ENCODE measurements around the gene PRKAR2A.
"Not testable (repeated sequence)": the region's sequence is repeated elsewhere in the genome, so short reads cannot be mapped to it uniquely, and the experiment has no call there.

PRKAR2A gene

DNA sequence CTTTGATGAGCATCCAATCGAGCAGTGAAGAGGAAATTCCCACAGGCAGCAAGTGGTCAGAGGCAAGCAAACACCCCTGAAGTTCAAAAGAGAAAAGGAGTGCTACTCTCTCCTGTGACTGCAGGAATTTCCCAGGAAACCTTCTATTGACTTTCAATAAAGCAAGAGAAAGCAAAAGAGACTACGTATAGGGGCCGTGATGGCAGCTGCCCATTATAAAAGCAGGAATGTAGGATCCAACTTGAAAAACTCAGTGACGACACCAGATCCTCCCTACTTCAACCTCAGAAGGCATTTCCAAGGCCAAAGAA is 77.5 kb downstream of the PRKAR2A start:
- no peak for DNase-seq

DNA sequence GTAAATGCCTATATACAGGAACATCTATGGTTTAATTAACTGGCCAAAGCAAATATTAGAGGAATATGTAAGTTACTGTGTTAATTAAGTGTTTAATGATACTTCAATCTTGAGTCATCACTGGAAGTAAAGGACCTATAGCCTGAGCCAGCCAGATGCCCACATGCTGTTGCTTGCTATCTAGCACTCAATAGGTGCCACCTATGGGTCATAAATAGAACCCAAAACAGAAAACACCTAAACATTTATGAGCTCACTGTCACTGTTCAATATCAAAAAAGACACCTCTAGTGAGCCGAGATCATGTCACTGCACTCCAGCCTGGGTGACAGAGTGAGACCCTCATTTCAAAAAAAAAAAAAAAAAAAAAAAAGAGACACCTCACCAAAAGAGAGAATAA is 82.3 kb downstream of the PRKAR2A start:
- no peak for DNase-seq

DNA sequence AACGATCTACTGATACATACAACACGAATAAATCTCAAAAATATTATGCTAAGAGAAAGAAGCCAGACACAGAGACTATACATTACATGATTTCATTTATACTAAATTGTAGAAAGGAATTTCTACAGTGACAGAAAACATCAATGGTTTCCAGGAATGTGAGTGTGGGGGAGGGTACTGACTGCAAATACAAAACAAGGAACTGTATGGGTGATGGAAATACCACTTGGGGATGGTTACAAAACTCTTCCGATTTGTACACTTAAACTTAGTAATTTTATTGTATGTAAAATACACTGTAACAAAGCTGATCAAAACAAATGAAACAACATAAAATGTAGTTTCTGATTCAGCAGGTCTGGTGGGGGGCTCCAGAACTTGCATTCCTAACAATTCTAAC is 84.9 kb downstream of the PRKAR2A start:
- no peak for DNase-seq

DNA sequence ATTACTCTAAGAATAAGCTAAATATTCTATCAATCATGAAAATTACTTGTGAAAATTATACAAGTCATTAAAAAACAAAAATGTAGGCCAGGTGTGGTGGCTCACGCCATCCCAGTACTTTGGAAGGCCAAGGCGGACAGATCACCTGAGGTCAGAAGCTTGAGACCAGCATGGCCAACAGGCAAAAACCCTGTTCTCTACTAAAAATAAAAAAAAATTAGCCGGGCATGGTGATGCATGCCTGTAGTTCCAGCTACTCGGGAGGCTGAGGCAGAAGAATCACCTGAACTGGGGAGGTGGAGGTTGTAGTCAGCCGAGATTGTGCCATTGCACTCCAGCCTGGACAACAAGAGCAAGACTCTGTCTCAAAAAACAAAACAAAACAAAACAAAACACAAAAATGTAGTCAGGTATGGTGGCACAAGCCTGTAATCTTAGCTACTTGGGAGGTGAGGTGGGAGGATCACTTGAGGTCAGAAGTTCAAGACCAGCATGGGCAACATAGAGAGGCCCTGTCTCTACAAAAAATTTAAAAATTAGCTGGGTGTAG is 87.6 kb downstream of the PRKAR2A start:
- not testable (repeated sequence) for DNase-seq

DNA sequence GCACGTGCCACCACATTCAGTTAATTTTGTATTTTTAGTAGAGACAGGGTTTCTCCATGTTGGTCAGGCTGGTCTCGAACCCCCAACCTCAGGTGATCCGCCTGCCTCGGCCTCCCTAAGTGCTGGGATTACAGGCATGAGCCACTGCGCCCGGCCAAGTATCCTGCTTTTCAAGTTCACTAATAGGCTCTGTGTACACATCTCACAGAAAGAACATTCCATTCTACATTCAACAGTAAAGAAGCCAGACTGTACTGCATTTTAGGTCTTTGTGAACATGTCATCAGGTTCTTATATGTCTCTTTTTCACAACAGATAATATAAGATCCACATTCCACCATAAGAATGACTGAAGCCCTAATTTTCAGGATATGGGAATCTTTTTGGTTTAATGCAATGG is 88.1 kb downstream of the PRKAR2A start:
- DNase-seq = not testable (repeated sequence)

DNA sequence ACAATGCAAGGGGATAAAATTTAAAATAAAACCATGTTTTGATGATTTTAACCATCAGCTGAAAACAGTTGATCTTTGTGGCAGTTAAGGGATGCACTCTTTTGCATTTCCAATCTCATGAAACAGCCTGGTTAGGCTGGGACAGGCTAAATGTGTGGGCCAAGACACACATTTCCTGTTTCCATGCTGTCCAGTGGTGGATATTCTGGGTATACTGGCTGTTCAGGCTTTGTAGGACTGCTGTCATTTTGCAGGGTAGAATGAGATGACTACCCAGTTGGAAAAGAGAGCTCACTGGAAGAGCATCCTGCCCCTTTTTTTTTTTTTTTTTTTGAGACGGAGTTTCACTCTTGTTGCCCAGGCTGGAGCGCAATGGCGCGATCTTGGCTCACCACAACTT is 88.6 kb downstream of the PRKAR2A start:
- no peak for DNase-seq

DNA sequence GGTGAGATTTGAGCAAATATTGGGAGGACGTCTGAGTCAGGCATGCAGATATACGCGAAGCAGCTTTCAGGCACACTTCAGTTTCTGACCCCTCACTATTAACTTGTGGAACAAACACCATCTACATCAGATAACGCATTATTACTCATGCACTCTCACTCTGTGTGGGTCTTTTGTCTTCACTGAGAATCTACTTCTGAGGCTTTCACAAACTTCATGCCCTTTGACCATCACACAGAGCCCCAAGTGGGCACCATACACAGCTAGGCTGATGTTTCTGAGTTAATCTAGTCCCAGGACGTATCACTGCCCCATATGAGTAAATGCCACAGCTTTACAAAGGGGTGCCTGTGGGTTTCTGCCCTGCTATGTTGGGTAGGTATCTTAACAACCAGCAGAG is 91.0 kb downstream of the PRKAR2A start:
- no peak for DNase-seq

DNA sequence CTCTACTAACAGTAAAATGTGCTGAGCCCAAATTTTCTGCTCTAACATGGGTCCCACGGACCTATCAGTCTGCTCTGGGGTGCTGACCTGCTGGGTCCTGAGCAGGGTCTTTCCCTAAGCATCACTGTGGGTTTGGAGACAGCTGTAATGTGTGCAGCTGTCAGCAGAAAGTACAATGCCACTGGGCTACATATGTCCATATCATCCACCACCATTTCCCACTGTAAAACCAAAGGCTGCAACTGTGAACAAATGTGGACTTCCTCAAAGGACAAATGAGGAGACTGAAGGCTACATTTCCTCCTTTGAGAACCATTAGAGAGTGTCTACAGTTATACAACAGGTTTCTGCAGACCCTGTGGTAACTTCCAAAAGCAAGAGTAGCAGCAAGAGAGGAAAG is 96.8 kb downstream of the PRKAR2A start:
- no peak for DNase-seq

DNA sequence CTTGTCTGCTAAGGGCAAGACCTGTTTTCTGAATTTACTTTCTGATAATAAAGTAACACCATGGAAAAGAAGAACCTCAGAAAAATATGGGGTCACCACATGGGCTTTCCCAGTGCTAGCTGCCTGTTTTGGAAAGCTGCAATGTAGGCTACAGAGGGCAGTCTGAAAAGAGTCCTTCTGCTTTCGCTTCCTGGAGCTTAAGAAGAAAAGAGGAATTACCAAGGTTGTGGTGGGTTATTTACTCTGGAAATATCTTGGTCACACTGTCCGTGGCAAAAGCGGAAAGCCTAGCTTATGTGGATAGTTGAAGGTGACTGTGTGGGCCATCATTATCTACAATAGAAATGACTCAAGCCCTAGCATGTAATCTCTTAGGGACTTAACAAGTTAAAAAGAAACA is 98.9 kb downstream of the PRKAR2A start:
- DNase-seq = no peak

DNA sequence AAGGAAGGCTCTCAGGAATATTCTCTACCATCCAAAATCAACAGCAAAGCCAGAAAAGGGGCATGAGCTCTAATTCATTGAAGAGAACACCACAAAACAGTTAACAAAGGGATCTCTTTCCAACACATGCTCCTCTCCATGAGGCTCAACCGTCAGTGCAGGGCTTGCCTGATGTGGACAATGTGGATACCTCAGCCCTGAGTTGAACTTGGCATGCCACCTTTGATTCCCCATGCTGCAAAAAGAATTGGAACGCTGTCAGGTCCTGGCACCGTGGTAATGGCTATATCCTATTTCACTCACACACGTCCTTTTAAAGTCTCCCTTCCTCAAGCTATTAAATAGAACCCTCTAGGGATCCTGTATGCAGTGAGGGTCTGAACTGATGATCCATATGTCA is 100.0 kb downstream of the PRKAR2A start:
- DNase-seq = no peak

DNA sequence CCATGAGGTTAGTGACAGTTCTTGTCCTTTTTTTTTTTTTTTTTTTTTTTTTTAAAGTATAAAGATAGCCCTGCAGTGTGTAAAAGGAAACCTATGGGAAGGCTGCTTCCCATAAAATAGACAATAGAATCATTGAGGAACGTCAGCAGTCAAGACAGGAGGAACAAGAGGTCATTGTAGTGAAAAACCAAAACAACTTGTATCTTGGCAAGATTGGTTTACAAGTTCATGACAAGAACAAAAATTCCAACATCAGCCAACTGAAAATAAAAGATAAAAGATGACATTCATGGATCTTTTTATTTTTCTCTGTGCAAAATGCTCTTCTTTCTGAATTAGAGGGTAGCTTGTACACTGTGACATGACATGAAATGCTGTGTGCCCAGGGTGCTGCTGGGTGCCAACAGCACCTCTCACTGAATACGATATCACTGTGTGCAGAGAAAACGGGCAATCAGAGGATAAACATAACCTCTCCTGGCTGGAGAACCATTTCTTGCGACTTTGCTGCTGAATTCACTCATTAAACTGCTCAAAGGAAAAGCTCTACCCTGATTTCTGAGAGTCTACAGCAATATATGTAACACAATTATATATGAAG is 100.6 kb downstream of the PRKAR2A start:
- DNase-seq = no peak

DNA sequence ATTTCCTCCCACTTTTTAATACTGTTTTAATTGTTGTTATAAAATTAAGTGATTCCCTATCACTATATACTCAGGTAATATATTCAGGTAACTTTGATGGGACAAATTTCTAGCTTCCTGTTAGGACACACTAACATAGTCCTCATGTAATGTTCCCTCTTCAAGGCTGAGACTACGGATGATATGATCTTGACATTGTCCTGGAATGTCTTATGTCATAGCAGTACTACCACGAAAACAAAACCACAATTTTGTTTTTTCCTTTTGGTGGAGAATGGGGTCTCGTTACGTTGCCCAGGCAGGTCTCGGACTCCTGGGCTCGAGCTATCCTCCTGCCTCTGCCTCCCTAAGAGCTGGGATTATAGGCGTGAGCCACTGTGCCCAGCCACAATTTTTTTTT is 103.9 kb downstream of the PRKAR2A start:
- DNase-seq = no peak

DNA sequence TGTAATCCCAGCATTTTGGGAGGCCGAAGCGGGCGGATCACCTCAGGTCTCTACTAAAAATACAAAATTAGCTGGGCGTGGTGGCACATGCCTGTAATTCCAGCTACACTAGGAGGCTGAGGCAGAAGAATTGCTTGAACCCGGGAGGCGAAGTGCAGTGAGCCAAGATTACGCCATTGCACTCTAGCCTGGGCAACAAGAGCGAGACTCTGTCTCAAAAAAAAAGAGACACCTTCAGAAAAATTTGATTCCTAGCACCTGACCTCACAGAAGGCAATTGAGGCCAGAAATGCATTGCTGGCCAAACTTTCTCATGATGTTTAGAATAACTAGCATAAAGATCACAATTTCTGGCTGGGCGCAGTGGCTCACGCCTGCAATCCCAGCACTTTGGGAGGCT is 106.4 kb downstream of the PRKAR2A start:
- DNase-seq = not testable (repeated sequence)

DNA sequence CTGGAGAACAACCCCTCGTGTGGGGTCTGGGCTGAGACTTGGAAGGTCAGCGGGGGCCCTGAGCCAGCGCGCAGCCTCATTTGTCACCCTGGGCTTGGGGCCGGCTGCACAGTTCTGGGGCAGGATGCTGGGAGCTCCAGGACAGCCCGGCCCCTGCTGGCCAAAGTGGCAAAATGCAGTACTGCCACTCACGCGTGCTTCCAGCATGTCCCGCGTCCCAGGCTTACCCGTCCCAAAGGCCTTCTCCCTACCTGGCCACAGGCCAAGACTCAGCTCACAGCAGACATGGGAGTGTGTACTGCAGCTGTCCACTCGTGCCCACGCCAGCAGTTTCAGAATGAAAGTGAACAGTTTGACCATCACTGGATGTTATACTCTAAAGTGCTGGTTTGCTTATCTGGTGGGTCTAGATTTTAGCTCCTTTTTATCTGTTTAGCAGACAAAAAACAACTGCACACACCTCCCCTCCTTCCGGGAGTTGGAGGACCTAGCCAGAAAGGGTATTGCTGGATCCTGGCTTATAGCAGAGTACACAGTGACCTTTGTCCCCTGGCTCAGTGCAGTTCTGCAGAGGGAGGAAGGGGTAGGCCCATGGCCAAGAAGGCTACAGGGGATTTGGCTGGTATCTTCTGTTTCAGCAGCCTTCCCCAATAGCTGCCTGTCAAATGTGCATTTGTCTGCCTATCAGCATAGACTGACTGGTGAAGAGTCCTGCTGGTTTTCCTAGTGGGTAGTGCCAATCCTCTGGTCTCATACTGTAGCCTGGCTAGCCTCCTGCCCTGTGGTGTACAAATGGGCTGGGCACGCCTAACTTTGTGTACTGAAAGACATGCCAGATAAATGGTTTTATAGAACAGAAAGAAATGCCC is 107.5 kb downstream of the PRKAR2A start:
- peak; percentile 4 for DNase-seq

DNA sequence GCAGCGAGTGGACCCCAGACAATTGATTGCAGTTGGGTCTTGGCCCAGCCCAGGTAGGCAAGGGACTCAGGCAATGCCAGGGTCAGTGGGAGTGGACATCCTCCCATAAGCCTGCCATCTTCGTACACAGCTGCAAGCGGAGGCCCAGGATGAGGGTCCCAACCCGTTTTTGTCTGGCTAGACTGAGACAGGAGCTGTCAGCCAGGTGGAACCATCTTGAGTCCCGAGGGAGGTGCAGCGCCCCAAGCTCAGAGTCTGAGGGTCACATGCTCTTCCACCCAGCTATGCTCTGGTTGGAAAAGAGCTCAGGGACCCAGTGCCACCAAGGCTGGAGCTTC is 108.1 kb downstream of the PRKAR2A start:
- DNase-seq = no peak

DNA sequence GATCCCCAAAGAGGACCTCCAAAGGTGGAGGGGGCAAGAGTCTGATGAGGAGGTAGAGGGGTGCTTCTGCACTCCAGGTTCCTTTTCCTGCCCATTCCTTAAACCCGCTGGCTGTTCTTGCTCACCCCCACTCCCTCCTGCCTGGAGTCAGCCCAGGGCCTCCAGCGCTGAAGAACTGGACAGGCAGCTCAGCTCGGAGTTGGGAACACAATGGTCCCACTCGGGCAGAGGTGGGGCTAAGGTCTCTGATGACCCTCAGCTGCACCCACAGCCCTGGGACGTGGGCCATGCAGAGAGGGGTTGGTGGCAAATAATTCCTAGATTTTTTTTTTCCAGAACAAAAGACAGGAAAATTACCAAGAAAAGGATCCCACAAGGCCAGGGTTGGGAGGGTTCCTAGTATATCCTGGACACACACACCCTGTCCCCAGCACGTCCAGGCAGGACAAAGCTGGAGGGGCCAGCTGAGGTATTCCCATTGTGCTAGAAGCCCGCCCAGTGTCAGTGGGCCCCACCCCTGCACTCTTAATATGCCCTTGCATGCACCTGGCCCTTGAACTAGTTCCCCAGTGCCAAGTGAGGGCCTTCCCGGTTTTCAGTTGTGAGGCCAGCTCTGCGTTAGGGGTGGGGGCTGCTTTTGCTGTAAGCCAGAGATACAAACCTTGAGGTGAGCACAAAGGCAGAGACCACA is 108.6 kb downstream of the PRKAR2A start:
- no peak for DNase-seq

DNA sequence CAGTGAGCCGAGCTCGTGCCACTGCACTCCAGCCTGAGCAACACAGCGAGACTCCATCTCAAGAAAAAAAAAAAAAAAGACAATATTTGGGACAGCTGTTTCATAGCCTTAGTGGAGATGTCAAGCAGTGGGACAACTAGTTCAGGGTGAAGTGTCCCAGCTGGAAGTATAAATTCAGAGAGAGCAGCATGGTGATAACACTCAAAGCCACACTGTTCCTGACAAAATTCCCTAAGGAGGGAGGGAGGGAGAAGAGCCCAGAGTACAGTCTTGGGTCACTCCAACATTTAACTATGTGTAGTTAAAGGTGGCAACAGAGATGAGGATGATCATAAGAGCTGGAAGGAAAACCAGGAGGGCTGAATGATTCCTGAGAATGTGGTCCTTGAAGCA is 109.5 kb downstream of the PRKAR2A start:
- DNase-seq = no peak

DNA sequence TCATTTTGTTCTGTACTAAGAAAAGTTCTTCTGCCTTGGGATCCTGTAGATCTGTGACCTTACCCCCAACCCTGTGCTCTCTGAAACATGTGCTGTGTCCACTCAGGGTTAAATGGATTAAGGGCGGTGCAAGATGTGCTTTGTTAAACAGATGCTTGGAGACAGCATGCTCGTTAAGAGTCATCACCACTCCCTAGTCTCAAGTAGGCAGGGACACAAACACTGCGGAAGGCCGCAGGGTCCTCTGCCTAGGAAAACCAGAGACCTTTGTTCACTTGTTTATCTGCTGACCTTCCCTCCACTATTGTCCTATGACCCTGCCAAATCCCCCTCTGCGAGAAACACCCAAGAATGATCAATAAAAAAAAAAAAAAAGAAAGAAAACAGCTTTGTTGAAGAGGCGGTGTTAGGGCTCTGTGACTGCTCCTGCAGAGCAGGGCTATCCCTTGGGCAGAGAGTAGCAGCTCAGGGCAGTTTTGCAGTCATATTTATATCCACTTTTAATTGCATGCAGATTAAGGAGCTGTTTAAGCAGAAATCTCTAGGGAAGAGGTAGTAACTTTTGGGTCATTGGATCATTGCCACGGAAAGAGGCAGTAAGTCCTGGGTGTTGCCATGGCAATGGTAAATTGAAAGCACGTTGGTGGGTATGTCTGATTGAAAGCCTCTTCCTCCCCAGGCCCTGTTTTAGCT is 112.5 kb downstream of the PRKAR2A start:
- not testable (repeated sequence) for DNase-seq

DNA sequence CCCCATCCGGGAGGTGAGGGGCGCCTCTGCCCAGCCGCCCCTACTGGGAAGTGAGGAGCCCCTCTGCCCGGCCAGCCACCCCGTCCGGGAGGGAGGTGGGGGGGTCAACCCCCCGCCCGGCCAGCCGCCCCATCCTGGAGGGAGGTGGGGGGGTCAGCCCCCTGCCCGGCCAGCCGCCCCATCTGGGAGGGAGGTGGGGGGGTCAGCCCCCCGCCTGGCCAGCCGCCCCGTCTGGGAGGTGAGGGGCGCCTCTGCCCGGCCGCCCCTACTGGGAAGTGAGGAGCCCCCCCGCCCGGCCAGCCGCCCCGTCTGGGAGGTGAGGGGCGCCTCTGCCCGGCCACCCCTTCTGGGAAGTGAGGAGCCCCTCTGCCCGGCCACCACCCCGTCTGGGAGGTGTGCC is 113.1 kb downstream of the PRKAR2A start:
- DNase-seq = not testable (repeated sequence)

DNA sequence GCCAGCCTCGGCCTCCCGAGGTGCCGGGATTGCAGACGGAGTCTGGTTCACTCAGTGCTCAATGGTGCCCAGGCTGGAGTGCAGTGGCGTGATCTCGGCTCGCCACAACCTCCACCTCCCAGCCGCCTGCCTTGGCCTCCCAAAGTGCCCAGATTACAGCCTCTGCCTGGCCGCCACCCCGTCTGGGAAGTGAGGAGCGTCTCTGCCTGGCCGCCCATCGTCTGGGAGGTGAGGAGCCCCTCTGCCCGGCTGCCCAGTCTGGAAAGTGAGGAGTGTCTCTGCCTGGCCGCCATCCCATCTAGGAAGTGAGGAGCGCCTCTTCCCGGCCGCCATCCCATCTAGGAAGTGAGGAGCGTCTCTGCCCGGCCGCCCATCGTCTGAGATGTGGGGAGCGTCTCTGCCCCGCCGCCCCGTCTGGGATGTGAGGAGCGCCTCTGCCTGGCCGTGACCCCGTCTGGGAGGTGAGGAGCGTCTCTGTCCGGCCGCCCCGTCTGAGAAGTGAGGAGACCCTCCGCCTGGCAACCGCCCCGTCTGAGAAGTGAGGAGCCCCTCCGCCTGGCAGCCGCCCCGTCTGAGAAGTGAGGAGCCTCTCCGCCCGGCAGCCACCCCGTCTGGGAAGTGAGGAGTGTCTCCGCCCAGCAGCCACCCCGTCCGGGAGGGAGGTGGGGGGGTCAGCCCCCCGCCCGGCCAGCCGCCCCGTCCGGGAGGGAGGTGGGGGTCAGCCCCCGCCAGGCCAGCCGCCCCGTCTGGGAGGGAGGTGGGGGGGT is 113.7 kb downstream of the PRKAR2A start:
- DNase-seq = not testable (repeated sequence)

DNA sequence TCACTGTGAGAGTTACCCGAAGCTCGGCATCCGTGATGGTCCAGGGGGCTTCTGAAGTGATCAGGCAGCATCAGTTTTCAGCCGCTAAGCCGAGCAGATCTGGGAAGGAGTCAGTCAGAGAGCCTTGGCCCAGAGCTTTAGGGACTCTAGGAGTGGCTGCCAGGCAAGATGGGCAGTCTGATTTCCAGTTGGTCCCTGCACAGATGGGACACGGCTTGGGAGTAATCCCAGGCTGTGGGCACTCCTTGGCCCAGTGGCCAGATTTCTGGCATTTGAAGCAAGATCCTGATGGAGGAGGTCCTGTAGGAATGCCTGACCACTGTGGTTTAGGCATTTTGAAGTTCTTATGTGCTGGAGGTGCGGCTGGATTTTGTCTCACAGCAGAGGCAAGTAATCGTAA is 120.2 kb downstream of the PRKAR2A start:
- DNase-seq = no peak

DNA sequence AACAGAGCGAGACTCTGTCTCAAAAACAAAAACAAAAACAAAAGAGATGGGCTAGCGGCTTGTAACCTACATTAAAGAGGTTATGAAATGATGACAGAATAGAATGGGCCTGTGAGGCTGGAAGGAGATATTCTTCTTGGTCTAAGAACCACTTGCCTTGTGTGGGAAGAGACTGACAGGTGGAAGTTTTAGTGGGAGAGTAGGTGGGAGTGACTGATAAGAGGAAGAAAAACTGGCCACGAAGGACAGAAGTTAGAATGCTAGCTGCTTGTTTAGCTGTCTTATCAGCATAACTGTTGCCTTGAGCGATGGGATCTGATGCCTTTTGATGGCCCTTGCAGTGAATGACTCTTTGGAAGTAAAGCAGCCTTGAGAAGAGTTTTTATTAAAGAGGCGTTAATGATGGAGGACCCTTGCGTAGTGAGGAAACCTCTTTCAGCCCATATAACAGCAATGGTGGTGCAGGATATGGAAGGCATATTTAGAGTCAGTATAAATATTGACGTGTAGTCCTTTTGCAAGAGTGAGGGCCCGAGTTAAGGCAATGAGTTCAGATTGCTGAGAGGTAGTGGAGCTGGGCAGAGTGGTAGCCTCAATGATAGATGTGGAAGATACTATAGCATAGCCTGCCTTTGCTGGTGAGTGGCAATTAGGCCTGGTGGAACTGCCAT is 122.4 kb downstream of the PRKAR2A start:
- DNase-seq = not testable (repeated sequence)
